ENCODE measurements around the gene EVA1B.

GRCh38 chr1:36358514-36359084 is 35.2 kb upstream of the EVA1B start:
- TF ChIP-seq EZH2 (IDR thresholded peaks at IDR 0.05; ENCODE audit: borderline replicate concordance, low read length) (no peak), CTCF (conservative IDR thresholded peaks at IDR 0.05 in 1 of 2, IDR thresholded peaks at IDR 0.05 in 1 of 2; ENCODE audit: extremely low read depth in 1 of 2, insufficient read depth in 1 of 2, low read depth in 1 of 2, low read length in 2 of 2) (no peak)
